ENCODE measurements around the gene ALG5.

Gene ALG5

DNA sequence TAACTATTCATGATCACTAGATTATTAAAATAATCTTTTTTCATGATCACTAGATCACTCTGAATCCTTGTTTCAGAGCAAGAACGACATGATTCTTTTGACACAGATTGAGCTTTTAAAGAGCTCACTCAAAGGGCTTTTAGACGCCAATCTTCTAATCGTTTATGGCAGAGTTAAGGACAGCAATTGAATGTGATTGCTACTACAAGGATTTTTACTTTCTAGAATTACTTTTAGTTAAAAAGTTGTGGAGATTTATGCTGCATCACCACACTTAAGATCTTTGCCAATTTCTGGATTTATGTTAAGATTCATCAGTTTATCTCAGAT, 2.7 kb upstream of the ALG5 start:
- Histone ChIP-seq H4K91ac (ENCODE audit: low read depth, low read length, poor library complexity) (no peak overlapping the region), H2AFZ (ENCODE audit: low read length) (no peak overlapping the region), H3K79me1 (ENCODE audit: low read depth, low read length) (peaks cover 1% of the 10 kb centered on the region), H3K4me1 (ENCODE audit: control insufficient read depth in 2 of 2, insufficient read depth in 1 of 2, low read depth in 1 of 2, low read length in 2 of 2) (peaks cover 4% of the 10 kb centered on the region in 2 donors), H2BK15ac (ENCODE audit: low read length) (no peak overlapping the region), H3K18ac (ENCODE audit: low read length) (no peak overlapping the region), H3K4me3 (ENCODE audit: low read length in 2 of 2) (peak overlapping the region in 1 of 2 donors; percentile 93), H2BK120ac (ENCODE audit: low read depth, low read length) (no peak overlapping the region), H3K27me3 (ENCODE audit: control insufficient read depth in 3 of 3, insufficient read depth in 3 of 3, low read depth in 1 of 3, low read length in 3 of 3) (no peaks in the 10 kb centered on the region), H3K4me2 (ENCODE audit: insufficient read depth, low read length, poor library complexity, severe bottlenecking) (no peak overlapping the region), H2BK12ac (ENCODE audit: low read length) (no peak overlapping the region), H2AK5ac (ENCODE audit: low read depth, low read length) (no peak overlapping the region), H3K14ac (ENCODE audit: low read length) (no peak overlapping the region), H3K9me3 (replicated peaks in 1 of 2; ENCODE audit: control insufficient read depth in 2 of 2, insufficient read depth in 1 of 2, low read depth in 1 of 2, low read length in 2 of 2) (no peaks in the 10 kb centered on the region), H2BK5ac (ENCODE audit: low read length) (no peak overlapping the region), H3K27ac (replicated peaks; ENCODE audit: low read length) (no peak overlapping the region), H4K8ac (ENCODE audit: low read depth, low read length) (no peak overlapping the region), H3K9ac (ENCODE audit: low read depth, low read length, poor library complexity) (no peak overlapping the region), H3K4ac (ENCODE audit: low read length) (no peak overlapping the region), H3K36me3 (replicated peaks in 1 of 2; ENCODE audit: control insufficient read depth in 2 of 2, insufficient read depth in 2 of 2, low read length in 2 of 2) (peaks cover 11 to 53% of the 10 kb centered on the region in 2 donors), H3K23ac (ENCODE audit: low read depth, low read length, poor library complexity) (no peak overlapping the region)
- DNase-seq (ENCODE audit: low spot score): no peak
- no CpG with 5 or more reads among the region's 3 CpGs for WGBS, 2 donors (ENCODE audit: extremely low coverage in 2 of 2, insufficient read length in 2 of 2, insufficient replicate concordance in 1 of 2)

DNA sequence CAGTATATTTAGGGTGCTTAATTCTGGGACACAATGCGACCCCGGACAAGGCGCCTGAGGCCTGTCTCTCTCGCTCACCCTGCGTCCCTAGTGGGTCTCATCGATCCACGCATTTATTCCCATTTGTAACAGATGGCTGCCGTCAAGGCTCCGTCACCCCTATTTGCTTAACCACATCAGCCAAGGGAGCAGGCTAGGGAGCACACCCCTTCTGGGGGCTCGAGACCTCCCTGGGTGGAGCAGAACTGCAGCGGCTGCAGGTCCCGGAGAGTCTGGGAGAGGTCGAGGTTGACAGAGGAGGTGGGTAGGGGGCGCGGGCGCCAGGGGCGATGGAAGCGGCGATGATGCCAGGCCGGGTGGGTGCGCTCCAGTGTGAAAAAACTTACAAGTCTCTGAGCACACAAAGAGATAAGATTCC, 507 bp downstream of the ALG5 start:
- no peak overlapping the region for H4K91ac ChIP-seq (ENCODE audit: low read depth, low read length, poor library complexity)
- H3K27me3 ChIP-seq (ENCODE audit: control insufficient read depth in 3 of 3, insufficient read depth in 3 of 3, low read depth in 1 of 3, low read length in 3 of 3): no peaks in the 10 kb centered on the region
- peak overlapping the region; percentile 87 to 93 for H3K4me3 ChIP-seq (ENCODE audit: low read length in 2 of 2)
- H2BK15ac ChIP-seq (ENCODE audit: low read length): no peak overlapping the region
- peak overlapping the region; percentile 52 for H3K4me2 ChIP-seq (ENCODE audit: insufficient read depth, low read length, poor library complexity, severe bottlenecking)
- H3K23ac ChIP-seq (ENCODE audit: low read depth, low read length, poor library complexity): peak overlapping the region; percentile 57
- H3K36me3 ChIP-seq (replicated peaks in 1 of 2; ENCODE audit: control insufficient read depth in 2 of 2, insufficient read depth in 2 of 2, low read length in 2 of 2): peaks cover 8 to 49% of the 10 kb centered on the region in 2 donors
- WGBS, 2 donors (ENCODE audit: extremely low coverage in 2 of 2, insufficient read length in 2 of 2, insufficient replicate concordance in 1 of 2): no CpG with 5 or more reads among the region's 21 CpGs
- H4K8ac ChIP-seq (ENCODE audit: low read depth, low read length): no peak overlapping the region
- H3K27ac ChIP-seq (replicated peaks; ENCODE audit: low read length): no peak overlapping the region
- H3K14ac ChIP-seq (ENCODE audit: low read length): no peak overlapping the region
- no peak for DNase-seq (ENCODE audit: low spot score)
- H3K9me3 ChIP-seq (replicated peaks in 1 of 2; ENCODE audit: control insufficient read depth in 2 of 2, insufficient read depth in 1 of 2, low read depth in 1 of 2, low read length in 2 of 2): no peaks in the 10 kb centered on the region
- no peak overlapping the region for H2BK120ac ChIP-seq (ENCODE audit: low read depth, low read length)
- peak overlapping the region; percentile 96 for H3K9ac ChIP-seq (ENCODE audit: low read depth, low read length, poor library complexity)
- H2BK12ac ChIP-seq (ENCODE audit: low read length): no peak overlapping the region
- H2AFZ ChIP-seq (ENCODE audit: low read length): peak overlapping the region; percentile 95
- peaks cover 4% of the 10 kb centered on the region in 2 donors for H3K4me1 ChIP-seq (ENCODE audit: control insufficient read depth in 2 of 2, insufficient read depth in 1 of 2, low read depth in 1 of 2, low read length in 2 of 2)
- peak overlapping the region; percentile 57 for H3K4ac ChIP-seq (ENCODE audit: low read length)
- peak overlapping the region; percentile 83 for H3K18ac ChIP-seq (ENCODE audit: low read length)
- no peak overlapping the region for H2BK5ac ChIP-seq (ENCODE audit: low read length)
- peak overlapping the region; percentile 54 for H2AK5ac ChIP-seq (ENCODE audit: low read depth, low read length)
- peaks cover 1% of the 10 kb centered on the region for H3K79me1 ChIP-seq (ENCODE audit: low read depth, low read length)

DNA sequence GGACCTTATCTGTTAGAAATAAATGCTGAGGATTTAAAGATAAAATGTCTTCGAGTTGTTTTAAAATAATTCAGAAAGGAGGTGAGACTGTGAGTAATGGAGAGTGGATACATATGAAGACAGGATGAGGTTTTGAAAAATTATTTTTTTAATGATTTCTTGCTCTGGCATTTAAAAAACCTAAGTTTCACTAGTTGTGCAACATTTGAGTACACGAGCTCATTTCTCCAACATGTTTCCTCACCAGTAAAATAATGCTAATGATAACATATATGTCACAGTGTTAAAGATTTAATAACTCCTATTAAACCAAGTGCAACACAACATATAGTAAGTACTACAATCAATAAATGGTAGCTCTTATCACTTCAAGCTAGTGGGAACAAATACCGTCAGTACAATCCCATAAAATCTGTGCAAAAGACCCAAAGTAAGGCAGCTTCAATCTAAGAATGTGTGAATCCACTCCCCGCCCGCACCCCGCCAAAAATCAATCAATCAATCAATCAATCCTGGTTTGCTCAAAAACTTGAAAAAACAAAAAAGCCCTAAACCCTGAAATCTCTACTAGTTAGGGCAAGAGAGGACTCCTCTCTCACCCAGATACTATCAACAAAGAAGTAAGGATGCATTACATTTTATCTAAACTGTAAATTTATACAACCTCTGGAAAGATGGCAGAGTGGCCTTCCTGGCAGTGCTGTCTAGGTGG, 1.3 kb downstream of the ALG5 start:
- WGBS, 2 donors (ENCODE audit: extremely low coverage in 2 of 2, insufficient read length in 2 of 2, insufficient replicate concordance in 1 of 2): no CpG with 5 or more reads among the region's 6 CpGs
- H3K27ac ChIP-seq (replicated peaks; ENCODE audit: low read length): no peak overlapping the region

DNA sequence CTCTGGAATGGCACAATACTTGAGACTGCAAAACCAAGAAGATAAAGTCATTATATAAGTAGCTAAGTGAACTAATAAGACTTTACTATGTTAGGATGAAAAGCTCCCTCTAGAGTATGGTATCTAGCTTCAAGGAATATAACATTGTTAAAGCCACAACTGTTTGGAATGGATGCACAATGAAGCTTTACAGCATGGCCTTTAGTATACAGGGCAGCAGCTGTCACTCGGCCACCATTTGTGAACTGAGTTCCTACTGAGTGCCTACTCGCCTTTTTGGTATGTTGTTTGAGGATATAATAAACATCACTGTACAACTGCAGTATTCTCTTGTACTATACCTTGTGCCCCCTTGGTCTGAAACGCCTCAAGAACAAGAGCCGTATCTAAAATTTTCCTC, 6.8 kb downstream of the ALG5 start:
- H3K18ac ChIP-seq (ENCODE audit: low read length): no peak overlapping the region
- DNase-seq (ENCODE audit: low spot score): no peak
- H3K36me3 ChIP-seq (replicated peaks in 1 of 2; ENCODE audit: control insufficient read depth in 2 of 2, insufficient read depth in 2 of 2, low read length in 2 of 2): peaks cover 36 to 91% of the 10 kb centered on the region in 2 donors
- no peaks in the 10 kb centered on the region for H3K27me3 ChIP-seq (ENCODE audit: control insufficient read depth in 3 of 3, insufficient read depth in 3 of 3, low read depth in 1 of 3, low read length in 3 of 3)
- H3K9ac ChIP-seq (ENCODE audit: low read depth, low read length, poor library complexity): no peak overlapping the region
- H3K4ac ChIP-seq (ENCODE audit: low read length): no peak overlapping the region
- no peak overlapping the region for H2BK12ac ChIP-seq (ENCODE audit: low read length)
- peaks cover 1% of the 10 kb centered on the region for H3K79me1 ChIP-seq (ENCODE audit: low read depth, low read length)
- no peaks in the 10 kb centered on the region for H3K4me1 ChIP-seq (ENCODE audit: control insufficient read depth in 2 of 2, insufficient read depth in 1 of 2, low read depth in 1 of 2, low read length in 2 of 2)
- no peak overlapping the region for H4K8ac ChIP-seq (ENCODE audit: low read depth, low read length)
- no peak overlapping the region for H4K91ac ChIP-seq (ENCODE audit: low read depth, low read length, poor library complexity)
- H3K4me3 ChIP-seq (ENCODE audit: low read length in 2 of 2): no peak overlapping the region
- H2AFZ ChIP-seq (ENCODE audit: low read length): no peak overlapping the region
- H3K9me3 ChIP-seq (replicated peaks in 1 of 2; ENCODE audit: control insufficient read depth in 2 of 2, insufficient read depth in 1 of 2, low read depth in 1 of 2, low read length in 2 of 2): no peaks in the 10 kb centered on the region
- H2BK5ac ChIP-seq (ENCODE audit: low read length): no peak overlapping the region
- H3K14ac ChIP-seq (ENCODE audit: low read length): no peak overlapping the region
- H2BK15ac ChIP-seq (ENCODE audit: low read length): no peak overlapping the region
- no CpG with 5 or more reads among the region's 4 CpGs for WGBS, 2 donors (ENCODE audit: extremely low coverage in 2 of 2, insufficient read length in 2 of 2, insufficient replicate concordance in 1 of 2)
- no peak overlapping the region for H3K27ac ChIP-seq (replicated peaks; ENCODE audit: low read length)
- H2AK5ac ChIP-seq (ENCODE audit: low read depth, low read length): no peak overlapping the region
- H2BK120ac ChIP-seq (ENCODE audit: low read depth, low read length): no peak overlapping the region
- no peak overlapping the region for H3K23ac ChIP-seq (ENCODE audit: low read depth, low read length, poor library complexity)
- H3K4me2 ChIP-seq (ENCODE audit: insufficient read depth, low read length, poor library complexity, severe bottlenecking): no peak overlapping the region

More for the DNA sequence above, 1.3 kb downstream of the ALG5 start:
- Histone ChIP-seq H3K79me1 (ENCODE audit: low read depth, low read length) (peaks cover 1% of the 10 kb centered on the region), H3K36me3 (replicated peaks in 1 of 2; ENCODE audit: control insufficient read depth in 2 of 2, insufficient read depth in 2 of 2, low read length in 2 of 2) (peaks cover 10 to 49% of the 10 kb centered on the region in 2 donors), H2AFZ (ENCODE audit: low read length) (no peak overlapping the region), H3K9me3 (replicated peaks in 1 of 2; ENCODE audit: control insufficient read depth in 2 of 2, insufficient read depth in 1 of 2, low read depth in 1 of 2, low read length in 2 of 2) (no peaks in the 10 kb centered on the region), H4K91ac (ENCODE audit: low read depth, low read length, poor library complexity) (no peak overlapping the region), H3K4me2 (ENCODE audit: insufficient read depth, low read length, poor library complexity, severe bottlenecking) (peak overlapping the region; percentile 52), H2BK5ac (ENCODE audit: low read length) (no peak overlapping the region), H3K27me3 (ENCODE audit: control insufficient read depth in 3 of 3, insufficient read depth in 3 of 3, low read depth in 1 of 3, low read length in 3 of 3) (no peaks in the 10 kb centered on the region), H2BK15ac (ENCODE audit: low read length) (no peak overlapping the region), H3K23ac (ENCODE audit: low read depth, low read length, poor library complexity) (no peak overlapping the region), H4K8ac (ENCODE audit: low read depth, low read length) (no peak overlapping the region), H3K9ac (ENCODE audit: low read depth, low read length, poor library complexity) (no peak overlapping the region), H3K14ac (ENCODE audit: low read length) (no peak overlapping the region), H3K4ac (ENCODE audit: low read length) (no peak overlapping the region), H3K4me3 (ENCODE audit: low read length in 2 of 2) (peak overlapping the region in 1 of 2 donors; percentile 93), H3K18ac (ENCODE audit: low read length) (no peak overlapping the region), H2BK120ac (ENCODE audit: low read depth, low read length) (no peak overlapping the region), H2BK12ac (ENCODE audit: low read length) (no peak overlapping the region), H2AK5ac (ENCODE audit: low read depth, low read length) (no peak overlapping the region), H3K4me1 (ENCODE audit: control insufficient read depth in 2 of 2, insufficient read depth in 1 of 2, low read depth in 1 of 2, low read length in 2 of 2) (peaks cover 4% of the 10 kb centered on the region in 2 donors)
- DNase-seq (ENCODE audit: low spot score): no peak

All from neuronal stem cell (in vitro differentiated cells).